ENCODE measurements around the gene LPAR1.
"Not testable (repeated sequence)": the region's sequence is repeated elsewhere in the genome, so short reads cannot be mapped to it uniquely, and the experiment has no call there.

LPAR1 gene

DNA sequence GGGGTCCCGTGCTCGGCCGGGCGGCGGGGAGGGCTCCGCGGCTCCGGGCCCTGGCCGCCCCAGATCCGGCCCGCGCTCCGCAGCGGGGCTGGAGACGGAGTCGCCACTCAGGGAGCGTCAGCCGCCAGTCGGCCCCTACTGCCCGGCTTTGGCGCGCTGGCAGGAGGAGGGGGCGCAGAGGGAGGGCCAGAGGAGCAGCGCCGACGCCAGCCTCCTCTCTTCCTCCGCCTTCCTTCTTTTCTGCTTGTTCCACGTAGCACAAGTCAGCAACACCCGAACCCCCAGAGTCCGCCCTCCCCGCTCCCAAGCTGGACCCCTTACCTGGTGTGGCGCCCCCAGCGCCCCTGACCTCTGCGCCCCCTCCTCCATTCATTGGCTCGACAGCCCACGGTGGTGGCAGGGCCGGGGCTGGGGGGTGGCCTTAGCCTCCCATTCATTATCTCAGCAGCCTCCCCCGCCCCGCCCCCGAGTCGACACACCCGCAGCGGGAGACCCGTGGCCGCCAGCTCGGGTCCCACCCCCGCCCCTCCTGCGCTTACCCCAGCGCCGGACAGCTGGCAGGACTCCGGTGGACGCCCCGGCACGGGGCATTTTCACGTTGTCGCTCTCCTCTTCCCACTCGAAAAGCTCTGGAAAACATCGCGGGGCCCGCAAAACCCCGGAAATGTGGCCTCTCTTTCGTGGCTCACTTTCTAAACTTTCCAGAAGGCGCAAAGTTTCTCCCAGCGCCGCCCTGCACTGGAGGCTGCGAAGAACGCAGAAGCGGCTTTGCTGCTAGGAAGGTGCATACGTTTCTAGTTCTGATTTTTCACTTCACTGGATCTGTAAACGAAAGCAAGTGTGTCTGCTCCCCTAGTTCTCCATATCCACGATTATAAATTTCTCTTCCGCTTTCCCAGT, at the start of gene LPAR1:
Gene LPAR1 (minus strand): TSS at position 140 of the 900 bp plus-strand sequence. CDS start 66,353 bp downstream, outside the sequence.
- no peak for DNase-seq

GRCh38 chr9:111078391-111079038, 40.2 kb upstream of the LPAR1 start:
- no peak for DNase-seq

GRCh38 chr9:111076519-111076918, 38.2 kb upstream of the LPAR1 start:
- no peak for DNase-seq

- DNase-seq = no peak
Measured at GRCh38 chr9:111076042-111076441, 37.8 kb upstream of the LPAR1 start.

- no peak for DNase-seq
Measured at GRCh38 chr9:111074395-111074794, 36.1 kb upstream of the LPAR1 start.

- DNase-seq = no peak
Measured at GRCh38 chr9:111069183-111069582, 30.9 kb upstream of the LPAR1 start.

GRCh38 chr9:111068771-111069170, 30.5 kb upstream of the LPAR1 start:
- DNase-seq = no peak

- no peak for DNase-seq
Measured at GRCh38 chr9:111068383-111068730, 30.1 kb upstream of the LPAR1 start.

DNA sequence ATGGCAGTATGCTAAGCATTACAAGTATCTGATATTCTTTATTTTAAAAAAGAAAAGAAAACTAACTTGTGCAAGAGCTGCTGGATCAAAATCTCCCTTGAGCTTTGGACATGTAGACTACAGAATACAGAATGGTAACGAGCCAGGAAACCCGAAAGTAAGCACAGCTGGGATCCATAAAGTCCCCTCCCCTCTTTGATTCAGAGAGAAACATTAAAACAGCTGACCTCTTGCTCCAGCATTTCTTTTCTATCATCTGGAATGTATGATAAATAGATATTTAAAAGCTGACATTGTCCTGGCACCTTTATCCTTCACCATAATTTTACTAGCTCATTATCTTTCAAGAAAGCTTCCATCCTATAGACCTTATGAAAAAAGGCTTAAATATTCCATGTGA, 28.2 kb upstream of the LPAR1 start:
- DNase-seq = no peak

- DNase-seq = no peak
Measured at GRCh38 chr9:111065414-111065813, 27.1 kb upstream of the LPAR1 start.

DNA sequence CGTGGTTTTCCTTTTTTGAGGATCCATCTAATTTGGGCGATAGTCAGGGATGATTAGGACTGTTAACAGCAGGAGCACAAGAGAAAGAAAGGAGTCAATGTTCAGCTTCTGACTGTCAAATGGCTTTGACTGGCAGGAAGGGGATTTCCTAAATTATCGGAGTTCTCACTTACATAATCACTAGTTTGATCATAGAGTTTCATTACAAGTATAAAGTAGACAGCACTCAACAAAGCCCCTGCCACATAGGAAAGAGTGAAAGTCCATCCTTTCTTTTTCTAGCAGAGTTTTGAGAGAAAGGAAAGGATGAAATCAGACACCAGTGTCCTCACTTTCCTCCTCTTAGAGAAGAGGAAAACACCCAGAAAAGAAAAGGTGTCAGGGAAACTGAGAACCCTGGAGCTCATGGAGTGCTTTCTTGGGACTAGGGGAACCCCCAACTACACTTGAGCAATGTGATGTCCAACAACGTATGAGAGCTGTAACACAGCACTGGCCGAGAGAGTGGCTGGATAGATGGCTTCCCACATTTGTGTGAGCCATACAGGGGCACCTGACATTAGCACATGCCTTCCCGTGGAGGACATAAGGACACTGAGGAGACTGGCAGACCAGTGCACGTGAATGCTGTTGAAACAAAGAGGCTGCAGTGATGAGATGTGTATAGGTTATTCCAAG, 26.0 kb upstream of the LPAR1 start:
- no peak for DNase-seq

DNA sequence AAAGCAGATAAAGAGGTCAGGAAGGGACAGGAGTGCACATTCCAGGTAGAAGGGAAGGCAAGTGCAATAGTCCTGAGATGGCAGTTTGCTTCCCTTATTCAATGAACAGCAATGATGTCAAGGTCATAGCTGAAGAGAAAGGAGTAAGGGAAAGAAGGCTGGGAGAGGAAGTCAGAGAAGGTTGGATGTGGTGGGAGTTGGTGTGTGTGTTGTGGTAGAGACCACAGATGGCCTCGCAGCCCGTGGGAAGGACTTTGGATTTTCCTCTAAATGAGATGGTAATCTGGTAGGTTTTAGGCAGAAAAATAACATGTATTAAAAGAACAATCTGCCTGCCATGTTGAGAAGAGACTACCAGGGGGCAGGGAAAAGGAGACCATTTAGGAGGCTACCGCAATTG, 25.1 kb upstream of the LPAR1 start:
- no peak for DNase-seq

DNA sequence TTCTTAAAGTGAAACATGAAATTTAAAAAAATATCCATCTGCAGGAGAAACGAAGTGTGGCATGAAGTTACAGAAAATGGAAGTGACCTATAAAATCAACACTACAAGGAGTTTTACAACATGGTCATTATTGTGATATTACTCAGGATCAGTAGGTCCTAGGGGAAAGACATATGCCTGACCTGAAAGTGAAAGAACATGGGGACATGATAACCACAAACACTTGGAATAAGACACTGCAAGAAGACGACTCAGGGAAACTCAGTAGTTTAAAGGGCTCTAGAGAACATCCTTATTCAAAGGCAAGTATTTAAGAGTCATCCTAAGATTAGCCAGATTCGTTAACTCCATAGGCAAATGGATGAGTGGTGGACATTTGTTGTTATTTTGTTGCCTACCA, 19.9 kb upstream of the LPAR1 start:
- no peak for DNase-seq

GRCh38 chr9:111056538-111056937, 18.3 kb upstream of the LPAR1 start:
- no peak for DNase-seq

GRCh38 chr9:111052791-111053190, 14.5 kb upstream of the LPAR1 start:
- DNase-seq = no peak

DNA sequence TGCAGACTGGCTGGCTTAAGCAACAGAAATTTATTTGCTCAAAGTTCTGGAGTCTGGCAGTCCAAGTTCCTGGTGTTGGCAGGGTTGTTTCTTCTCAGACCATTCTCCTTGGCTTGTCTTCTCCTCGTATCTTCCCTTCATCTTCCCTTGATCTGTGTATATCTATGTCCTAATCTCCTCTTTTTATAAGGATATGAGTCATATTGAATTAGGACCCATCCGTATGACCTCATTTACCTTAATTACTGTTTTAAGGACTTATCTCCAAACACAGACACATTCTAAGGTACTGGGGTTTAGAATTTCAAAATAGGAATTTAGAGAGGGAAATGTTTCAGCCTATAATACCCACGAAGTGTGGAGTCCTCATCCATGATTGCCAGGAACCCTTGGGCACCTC, 13.1 kb upstream of the LPAR1 start:
- DNase-seq = no peak

DNA sequence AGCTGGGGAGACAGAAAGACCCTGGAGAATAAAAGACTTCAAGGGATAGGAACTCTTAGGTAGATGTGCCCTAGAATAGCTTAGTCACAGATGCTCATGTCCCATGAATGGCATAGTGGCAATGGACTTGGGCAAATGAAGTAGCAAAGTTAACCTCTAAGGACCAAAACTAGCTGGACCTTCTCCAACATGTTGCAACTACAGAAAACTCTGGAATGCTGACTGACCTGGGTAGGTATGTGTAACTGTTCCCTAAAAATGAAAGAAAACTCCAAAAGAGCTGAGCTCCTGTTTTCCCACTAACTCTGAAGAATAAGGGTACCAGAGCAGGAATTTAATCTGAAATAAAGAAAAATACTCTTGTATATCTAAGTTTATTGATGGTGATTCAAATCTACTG, 12.5 kb upstream of the LPAR1 start:
- DNase-seq = no peak

GRCh38 chr9:111047287-111047686, 9.0 kb upstream of the LPAR1 start:
- not testable (repeated sequence) for DNase-seq

- no peak for DNase-seq
Measured at GRCh38 chr9:111041902-111042301, 3.6 kb upstream of the LPAR1 start.

DNA sequence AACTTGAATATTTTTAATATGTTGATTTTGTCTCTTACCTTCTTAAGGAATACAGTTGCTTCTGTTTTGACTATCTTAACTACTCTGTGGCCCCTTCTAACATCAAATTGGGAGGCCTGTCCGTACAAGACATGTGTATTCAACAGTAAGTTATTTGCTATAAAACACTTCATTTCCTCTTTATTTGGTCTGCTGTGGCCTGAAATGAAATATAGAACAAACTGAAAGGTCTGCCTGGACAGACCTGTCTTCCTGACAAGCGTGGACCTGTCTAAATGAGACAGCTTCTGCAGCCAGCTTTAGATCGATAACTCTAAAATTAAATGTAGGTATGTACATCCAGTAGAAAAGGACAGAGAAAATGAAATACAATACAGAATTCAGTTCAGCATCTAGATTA, 2.2 kb upstream of the LPAR1 start:
- no peak for DNase-seq

DNA sequence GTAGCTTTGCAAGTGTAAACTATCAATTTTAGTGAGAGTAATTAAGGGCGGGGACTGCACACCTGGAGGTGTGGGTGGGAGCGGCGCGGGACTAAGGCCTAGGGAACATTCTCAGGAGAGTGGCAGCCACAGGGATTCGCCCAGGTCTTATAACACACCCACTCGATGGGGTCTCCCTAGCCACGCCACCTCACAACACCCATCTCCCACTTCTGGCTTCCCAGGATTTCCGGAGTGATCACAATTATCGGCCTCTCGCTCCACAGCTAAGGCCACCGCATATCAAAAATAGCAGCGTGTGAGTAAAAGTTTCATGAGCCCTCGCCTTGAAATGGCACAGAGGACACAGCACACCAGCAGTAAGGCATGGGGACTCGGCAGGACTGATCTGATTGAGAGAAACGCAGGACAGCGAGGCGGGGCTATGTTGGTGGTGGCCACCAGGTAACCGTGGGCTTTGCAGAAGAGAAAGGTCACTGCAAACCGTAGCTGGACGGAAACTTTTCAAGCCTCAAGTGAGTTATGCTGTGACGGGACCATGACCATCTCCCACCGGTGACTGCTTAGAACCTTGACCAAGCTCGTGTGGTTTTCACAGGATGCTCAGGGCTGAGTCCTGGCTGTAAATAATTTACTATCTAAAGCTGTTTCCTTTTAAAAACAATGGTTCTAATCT, 1.1 kb upstream of the LPAR1 start:
- no peak for DNase-seq

GRCh38 chr9:111037708-111038330, 451 bp downstream of the LPAR1 start:
- DNase-seq = peak; percentile 7

GRCh38 chr9:111037356-111037707, 938 bp downstream of the LPAR1 start:
- DNase-seq = no peak
